Ramos (cell line): ENCODE measurements around the gene HOXA5.

Experiments used
- in situ Hi-C: fragments of 300-500 bp; cut with MboI; formaldehyde crosslinking; loops from one replicate; pipeline ENCODE4 v1.14.3; 2022; ENCODE audit warnings: low sequenced_read_pairs; ENCODE audit not compliant: unreplicated experiment

Gene HOXA5

DNA sequence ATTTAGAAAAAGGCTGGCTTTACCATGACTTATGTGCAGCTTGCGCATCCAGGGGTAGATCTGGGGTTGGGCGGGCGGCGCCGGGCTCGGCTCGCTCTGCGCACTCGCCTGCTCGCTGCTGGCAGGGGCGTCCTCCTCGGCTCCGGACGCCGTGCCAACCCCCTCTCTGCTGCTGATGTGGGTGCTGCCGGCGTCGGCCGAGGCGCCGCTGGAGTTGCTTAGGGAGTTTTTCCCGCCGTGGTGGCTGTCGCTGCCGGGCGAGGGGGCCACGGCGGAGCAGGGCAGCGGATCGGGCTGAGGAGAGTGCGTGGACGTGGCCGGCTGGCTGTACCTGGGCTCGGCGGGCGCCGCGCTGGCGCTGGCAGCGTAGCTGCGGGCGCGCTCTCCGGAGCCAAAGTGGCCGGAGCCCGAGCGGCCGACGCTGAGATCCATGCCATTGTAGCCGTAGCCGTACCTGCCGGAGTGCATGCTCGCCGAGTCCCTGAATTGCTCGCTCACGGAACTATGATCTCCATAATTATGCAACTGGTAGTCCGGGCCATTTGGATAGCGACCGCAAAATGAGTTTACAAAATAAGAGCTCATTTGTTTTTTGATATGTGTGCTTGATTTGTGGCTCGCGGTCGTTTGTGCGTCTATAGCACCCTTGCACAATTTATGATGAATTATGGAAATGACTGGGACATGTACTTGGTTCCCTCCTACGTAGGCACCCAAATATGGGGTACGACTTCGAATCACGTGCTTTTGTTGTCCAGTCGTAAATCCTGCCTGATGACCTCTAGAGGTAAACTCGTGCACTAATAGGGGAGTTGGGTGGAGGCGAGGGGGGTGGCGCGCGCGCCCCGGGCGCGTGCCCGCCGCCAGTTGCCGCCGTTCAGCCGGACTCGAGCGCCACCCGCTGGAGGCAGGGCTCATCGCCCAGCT is at the start of gene HOXA5:
Gene HOXA5, minus strand, starts transcription at position 659 of the 927 bp plus-strand sequence. Its CDS starts 74 bp downstream, at position 585.
- in situ Hi-C loops, result loop anchor here (10.0 kb wide), 1 partner anchor 288 kb away; no protein-coding TSS in a partner anchor

DNA sequence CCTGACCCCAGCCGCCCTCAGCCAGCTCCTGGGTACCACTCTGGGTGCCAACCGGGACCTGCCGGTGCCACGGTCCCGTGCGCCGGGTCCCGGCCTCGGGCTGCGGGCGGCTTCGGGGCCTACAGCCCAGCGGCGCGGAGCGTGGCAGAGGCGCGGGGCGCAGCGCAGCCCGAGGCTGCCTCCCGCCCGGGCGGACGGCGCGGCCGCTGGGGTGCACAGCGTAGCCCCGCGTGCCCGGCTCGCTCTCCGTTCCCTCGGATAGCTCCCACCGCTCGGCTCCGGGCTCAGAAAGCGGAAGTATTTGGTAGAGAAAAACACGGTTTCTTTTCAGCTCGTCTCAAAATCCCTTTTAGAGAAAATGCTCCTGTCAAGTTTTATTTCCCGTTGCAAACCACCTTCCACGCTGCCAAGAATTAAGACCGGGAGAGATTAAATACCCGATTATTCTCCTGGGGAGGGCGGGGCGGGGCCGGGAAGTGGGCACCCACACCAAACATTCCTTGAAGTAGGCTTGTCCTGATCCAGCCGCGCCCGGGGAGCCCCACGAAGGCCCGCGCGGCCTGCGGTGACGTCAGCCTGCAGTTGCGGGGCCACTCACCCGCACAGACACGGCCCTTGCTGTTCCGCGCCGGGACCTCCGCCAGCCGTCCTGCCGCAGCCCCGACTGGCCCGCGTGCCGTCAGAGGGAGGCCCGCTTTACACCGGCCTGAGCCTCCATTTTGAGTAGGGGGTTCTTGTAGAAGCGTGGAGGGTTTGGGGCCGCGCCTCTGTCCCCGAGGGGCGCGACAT is 49.3 kb upstream of the HOXA5 start:
- in situ Hi-C loops, result loop anchor here (10.0 kb wide), 1 partner anchor 902 kb away; no protein-coding TSS in a partner anchor

DNA sequence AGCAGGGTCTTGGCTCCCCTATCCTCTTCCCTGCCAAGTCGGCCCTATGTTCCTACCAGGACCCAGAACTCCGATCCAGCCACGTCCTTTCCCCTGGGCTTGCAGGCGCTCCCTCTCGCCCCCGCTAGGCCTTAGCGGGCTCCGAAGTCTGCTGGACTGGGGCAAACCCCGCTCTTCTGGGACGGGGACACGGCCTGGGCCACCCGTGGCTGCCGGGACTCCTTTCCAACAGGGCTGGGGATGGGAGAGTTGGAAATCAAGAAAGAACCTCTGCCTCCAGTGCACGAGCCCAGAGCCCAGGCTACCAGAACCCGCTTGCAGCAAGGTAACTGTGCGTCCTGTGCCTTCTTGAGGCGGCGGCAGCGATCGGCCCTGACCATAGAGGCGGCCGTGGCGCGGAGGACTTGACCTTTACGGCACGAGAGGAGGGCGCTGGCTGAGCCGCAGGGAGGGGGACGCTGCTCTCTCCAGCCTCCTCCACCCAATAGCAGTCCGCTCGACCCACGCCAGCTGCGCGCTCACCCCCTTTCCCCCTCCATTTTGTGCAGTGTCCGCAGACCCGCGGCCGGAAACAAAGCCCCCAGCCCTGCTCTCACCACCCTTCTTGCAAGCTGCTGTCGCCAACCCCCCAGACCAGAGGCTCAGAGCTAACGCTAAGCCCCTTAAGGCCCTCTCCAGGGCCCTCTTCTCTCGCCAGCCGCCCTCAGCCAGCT is 48.5 kb upstream of the HOXA5 start:
- in situ Hi-C loops, result loop anchor here (10.0 kb wide), 1 partner anchor 903 kb away; no protein-coding TSS in a partner anchor

DNA sequence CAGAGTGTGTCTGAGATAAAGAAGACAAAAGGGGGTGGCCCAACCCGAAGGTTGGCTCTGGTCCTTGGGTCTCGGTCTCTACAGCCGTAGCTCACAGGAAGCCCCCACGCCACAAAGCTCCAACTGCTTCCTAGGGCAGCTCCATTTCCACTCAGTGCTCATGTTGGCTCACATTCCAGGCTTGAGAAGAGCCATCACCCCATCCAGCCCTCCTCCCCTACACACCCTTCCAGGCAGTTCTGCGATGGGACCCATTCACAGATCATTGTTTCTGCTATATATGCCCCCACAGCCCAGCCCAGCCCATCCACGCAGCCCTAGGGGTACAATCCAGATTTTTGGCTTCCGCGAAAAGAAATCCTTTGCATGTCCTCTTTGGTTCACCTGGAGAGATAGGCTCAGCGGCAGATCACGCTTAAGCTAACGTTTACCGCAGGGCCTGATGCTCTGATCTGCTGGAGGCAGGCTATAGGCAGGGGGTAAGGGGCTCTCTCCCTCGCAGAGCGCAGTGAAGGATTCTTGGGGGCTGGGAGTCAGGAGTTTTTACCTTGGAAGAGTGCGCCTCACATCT is 47.8 kb upstream of the HOXA5 start:
- in situ Hi-C loops, result loop anchor here (10.0 kb wide), 1 partner anchor 904 kb away; no protein-coding TSS in a partner anchor

DNA sequence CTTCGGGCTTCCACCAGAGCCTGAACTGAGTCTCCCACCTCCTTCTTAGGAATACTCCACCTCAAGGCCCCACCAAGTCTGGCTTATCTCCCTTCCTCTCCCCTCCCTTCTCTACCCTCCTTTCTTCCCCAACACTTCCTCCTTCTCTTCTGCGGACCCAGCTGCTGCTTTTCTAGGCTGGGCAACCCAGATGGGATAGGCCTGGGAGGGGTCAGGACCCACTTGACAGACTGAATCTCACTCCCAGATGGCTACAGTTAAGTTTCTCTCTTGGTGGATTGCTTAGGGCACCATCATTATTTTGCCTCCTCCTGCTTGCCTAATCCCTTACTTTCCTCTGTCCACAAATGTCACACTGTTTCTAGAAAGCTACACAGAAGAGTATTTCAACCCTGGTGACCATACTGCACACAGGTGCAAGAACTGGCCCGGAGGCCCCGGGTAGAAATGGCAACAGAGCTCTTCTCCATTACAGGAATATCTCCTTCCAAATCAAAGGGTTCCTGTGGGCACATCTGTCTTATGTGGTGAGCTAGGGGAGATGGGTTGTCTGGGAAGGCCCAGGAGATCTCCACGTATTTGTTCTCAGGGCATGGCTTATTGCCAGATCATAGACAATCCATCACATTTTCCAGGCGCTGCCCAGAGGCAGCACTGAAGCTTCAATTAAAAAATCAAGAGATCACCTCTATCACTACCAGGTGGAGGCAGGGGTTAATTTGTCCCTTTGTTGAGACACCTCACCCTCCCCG is 46.7 kb upstream of the HOXA5 start:
- in situ Hi-C loops, result loop anchor here (10.0 kb wide), 1 partner anchor 905 kb away; no protein-coding TSS in a partner anchor

DNA sequence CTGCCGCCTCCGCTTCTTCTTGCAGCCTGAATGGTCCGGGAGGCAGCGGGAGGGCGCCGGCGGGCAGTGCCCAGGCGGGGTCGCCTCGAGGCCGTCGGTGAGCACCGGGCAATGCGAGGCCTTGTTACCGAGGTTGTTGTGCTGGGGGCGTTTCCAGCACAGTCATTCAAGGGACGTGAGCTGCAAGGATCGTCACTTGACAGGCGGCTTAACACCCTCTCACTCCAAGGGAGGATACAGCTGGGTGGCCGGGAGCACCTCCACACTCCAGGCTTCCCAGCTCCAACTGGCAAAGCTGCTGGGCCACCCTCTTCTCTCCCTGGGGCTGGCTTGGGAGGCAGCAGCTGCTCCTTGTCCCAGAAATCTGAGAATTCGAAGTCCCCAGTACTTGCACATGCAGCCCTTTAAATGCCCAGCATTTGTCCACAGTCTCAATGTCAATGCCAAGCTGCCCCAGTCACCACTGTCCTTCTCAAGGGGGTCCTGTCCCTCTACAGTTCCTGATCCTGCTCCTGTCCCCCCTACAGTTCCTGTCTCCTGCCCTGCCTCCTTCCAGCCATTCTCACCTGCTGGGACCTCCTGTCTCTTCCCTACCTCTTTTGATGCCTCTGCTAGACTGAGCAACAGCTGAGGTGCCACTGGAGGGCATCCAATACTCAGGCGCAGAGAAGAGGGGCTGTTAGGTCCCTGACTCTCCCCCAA is 46.0 kb upstream of the HOXA5 start:
- in situ Hi-C loops, result no loop called here

DNA sequence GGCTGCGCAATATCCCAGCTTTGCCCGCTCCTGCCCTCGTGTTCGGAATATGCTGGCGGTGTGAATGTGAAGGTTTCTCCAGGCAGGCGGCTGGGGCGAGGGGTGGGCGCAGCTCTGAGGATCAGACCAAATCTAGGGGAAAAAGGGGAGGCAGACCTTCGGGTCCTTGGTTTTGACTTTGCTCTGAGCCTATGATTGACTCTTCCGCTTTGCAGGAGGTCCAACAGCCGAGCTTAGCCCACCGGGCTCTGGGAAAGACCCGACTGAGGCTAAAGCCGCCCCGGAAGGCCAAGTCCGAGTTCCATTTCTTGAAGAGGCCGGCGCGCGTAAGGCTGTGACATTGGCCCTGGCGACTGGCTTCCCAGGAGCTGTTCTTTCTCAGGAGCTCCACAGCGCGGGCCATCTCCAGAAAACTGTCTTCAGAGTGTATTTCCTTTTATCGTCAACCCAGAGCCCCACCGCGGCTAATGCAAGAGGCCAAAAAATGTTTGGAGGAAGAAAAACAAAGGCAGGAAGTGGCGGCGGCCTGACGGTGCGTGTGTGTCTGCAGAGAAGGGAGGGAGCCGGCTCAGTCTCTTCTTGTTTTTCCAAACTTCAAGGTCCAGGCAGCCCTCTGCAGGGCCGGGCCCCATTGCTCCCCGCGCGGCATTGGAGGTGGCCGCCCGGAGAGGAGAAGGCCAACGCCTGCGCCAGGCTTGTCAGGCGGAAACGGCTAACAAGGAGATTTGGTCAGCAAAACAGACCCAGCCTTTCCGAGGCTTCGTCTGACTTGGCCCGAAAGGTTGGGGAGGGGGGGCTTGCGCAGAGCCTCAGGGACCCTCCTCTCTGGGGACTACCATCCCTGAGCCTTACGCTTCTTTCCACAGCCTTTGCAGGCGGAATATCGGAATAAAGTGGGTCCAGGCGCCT is 45.2 kb upstream of the HOXA5 start:
- in situ Hi-C loops, result no loop called here

DNA sequence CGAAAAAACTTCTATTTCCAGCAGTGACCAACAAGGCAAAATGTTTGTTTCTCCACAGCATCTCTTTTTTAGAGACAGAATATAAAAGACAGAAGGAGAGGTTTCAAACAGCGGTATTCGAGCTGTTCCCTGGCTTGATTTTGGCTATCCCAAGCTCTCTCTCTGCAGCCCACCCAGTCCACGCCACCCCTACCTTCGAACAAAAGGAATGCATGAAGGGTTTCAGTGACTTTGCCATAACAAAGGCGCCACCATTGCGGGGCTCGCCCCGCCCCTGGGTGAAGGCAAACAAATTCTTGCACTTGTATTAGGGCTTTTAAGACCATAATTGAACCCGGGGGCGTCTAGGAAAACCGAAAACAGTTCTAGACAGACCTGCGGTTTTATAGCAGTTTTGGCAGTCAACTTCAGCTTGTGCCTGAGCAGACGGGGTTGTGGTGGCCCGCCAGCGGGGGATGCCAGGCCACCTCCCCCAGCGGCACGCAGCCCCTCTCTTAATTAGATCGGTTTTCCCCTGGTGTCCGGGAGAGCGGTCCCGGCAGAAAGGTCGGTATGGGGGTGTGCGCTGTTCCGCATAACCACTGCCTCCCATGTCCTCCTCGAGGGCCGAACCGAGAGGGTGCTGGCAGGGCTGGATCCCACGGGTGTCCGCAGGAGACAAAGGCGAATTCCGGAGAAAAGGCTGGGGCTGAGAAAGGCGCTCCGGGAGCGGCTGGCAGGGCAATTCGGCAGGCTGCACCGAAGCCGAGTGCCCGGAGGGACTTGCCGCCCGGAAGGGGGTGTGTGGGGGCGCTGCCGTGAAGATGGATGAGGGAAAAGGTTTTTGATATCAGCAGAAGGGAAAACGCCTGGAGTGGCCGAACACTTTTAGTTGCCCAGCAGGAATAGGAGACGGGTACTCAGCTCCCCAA is 44.2 kb upstream of the HOXA5 start:
- in situ Hi-C loops, result no loop called here

DNA sequence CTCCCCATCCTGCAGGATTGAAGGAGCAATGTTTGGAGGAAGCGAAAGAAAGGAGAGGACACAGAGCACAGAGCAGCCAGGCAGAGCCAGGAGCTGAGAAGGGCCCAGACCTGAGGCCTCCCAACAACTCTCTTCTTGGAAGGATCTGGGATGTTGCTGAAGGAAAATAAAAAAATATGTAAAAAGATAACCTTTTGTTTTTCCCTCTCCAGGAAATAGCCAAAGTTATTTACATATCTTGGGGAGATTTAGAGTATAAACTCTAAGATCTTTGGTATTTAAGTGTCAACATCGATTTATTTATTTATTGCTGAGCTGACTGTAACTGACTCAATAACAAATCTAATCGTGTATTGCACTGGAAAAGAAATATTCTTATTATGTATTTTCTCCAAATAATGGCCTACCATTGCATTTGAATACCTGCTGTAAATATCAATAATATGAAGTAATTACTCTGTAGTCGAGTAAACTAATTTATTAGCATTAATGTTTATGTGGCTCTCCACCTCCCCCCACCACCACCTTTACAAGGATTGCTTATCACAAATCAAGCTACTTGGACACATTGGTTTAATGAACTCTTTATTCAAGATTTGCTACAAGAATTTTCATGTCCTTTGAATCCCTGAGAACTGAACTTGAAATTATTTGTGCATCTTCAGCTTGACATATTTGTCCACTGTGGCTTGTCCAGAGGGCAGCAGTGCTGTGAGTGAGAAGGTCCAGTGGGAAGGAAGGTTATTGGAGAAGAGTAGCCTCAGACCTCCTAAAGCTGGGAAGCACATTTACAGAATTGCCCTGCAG is 43.4 kb upstream of the HOXA5 start:
- in situ Hi-C loops, result no loop called here

DNA sequence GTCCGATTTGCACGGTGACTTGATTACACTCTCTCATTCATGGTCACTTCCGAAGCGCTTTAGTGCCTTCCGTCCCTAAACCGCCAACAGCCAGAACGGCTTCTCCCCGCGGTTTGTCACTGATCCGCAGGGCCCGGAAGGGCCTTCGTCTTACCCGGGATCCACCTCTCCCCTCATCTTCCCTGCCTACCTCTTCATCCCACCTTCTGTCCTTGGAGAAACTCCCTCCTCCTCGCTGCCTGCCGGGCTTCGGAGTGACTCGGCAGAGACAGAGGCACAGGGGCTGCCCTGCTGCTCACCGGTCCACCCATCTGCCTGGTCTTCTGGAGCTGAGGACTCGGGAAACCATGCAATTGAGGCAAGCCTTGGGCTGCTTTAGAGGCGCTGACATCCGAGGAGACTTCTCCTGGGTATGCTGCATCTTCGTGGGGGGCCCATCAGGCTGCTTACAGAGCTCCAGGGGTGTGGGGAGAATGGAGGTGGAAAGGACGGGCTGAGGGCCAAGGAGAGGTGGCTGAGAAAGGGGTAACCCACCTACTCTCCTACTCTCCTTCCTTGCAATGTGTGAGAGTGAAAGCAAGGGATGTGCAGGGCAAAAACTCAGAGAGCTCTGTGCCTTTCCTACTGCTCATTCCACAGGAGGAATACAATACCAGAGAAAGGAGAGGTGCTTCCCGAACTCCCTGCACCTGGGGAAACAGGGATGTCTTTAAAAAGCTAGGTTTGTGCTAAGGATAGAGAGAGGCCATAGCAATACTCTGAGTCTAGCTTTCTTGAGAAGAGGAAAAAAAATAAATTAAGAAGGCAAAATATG is 42.6 kb upstream of the HOXA5 start:
- in situ Hi-C loops, result no loop called here

GRCh38 chr7:27185013-27185853 is 41.8 kb upstream of the HOXA5 start, which contains the start of gene HOXA11:
TSS of gene HOXA11 (minus strand) at chr7:27185232. CDS start at chr7:27185144, 88 bp downstream.
- in situ Hi-C loops, result no loop called here

DNA sequence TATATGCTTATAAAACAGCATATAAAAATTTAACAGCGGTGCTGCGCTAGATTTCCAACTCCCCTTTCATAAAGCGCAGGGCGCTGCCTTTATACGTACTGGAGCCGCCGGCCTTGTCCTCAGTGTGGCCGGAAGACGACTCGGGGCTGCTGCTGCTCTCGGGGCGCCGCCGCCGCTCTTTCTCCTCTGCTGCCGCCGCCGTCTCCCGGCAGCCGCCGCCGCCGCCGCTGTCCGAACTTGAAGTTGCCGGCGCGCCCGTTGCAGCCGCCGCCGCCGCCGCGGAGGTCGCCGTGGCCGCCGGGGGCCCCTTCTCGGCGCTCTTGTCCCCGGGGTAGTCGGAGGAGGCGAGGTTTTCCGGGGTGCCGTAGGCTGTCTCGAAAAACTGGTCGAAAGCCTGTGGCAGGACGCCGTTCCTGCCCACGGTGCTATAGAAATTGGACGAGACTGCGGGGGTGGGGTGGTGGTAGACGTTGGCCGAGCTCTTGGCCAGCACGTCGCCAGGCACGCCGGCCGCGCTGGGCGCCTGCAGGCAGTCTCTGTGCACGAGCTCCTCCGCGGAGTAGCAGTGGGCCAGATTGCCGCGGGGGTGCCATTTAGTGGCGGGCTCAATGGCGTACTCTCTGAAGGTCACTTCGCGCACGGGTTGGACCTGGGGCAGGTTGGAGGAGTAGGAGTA is 41.0 kb upstream of the HOXA5 start:
- in situ Hi-C loops, result no loop called here

DNA sequence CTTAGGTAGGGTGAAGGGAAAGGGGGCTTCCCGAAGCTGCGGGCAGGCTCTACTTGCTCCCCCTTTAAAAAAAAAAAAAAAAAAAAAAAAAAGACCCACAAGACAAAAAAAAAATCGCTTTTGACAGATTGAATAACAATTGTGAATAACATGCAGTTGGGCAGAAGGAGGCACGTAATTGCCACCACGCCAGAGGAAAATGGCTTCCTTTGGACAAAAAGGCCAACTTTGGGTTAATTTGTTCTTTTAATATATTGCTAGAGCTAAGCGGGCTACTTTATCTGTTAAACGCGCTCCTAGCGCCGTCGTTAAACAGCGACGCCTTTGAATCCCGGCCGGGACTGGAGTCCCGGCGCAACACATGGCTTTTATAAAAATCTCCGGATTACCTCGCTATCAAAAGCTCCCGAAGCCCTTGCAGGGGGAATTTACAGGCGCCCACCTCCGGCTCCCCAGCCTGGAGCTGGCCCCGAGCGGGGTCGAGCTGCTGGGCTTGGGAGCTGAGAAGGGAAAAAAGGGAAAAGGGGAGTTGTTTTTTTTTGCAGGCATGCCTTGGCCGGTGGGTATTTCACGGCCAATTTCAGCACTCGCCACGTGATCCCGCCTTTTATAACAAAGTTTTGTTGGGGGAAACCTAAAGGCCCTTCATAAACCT is 40.3 kb upstream of the HOXA5 start:
- in situ Hi-C loops, result no loop called here
